T-helper 1 cell treated with Interleukin-12 subunit alpha and Interleukin-12 subunit beta and Interleukin-4 antibody, amounts not matched to agents 30 μg/mL and 1 μg/mL, for 36 hours (primary cell): ENCODE results near the gene DMRTC2.

Experiments
- H3K27ac Mint-ChIP-seq: one replicate; pipeline ENCODE4 v1.8.0; 2021; ENCODE audit warnings: mild to moderate bottlenecking, mixed read lengths
- H3K27me3 Mint-ChIP-seq: one replicate; pipeline ENCODE4 v1.8.0; 2021; ENCODE audit warnings: low read depth, mixed read lengths
- H3K36me3 Mint-ChIP-seq: one replicate; pipeline ENCODE4 v1.8.0; 2021; ENCODE audit warnings: low read depth, mixed read lengths
- H3K4me1 Mint-ChIP-seq: one replicate; pipeline ENCODE4 v1.8.0; 2021; ENCODE audit warnings: low read depth, mixed read lengths
- H3K4me3 Mint-ChIP-seq: one replicate; pipeline ENCODE4 v1.8.0; 2021; ENCODE audit warnings: mild to moderate bottlenecking, moderate library complexity, mixed read lengths
- H3K9me3 Mint-ChIP-seq: one replicate; pipeline ENCODE4 v1.8.0; 2021; ENCODE audit warnings: mixed read lengths

The DMRTC2 gene

GRCh38 chr19:41898235-41898634 is 53.4 kb downstream of the DMRTC2 start:
- Mint-ChIP-seq H3K27me3 (no peaks in the 10 kb centered on the region), H3K9me3 (no peaks in the 10 kb centered on the region), H3K4me3 (no peak overlapping the region), H3K4me1 (peaks cover 22% of the 10 kb centered on the region), H3K36me3 (peaks cover 40% of the 10 kb centered on the region), H3K27ac (no peak overlapping the region)
